Omental fat pad (tissue), 4 donors: ENCODE results near the gene TRAPPC8. TPM values are rescaled to one million over a fixed set of nuclear protein-coding genes. Genes with fewer than 3 reads are reported as not detected.
"Not testable (repeated sequence)": the region's sequence is repeated elsewhere in the genome, so short reads cannot be mapped to it uniquely, and the experiment has no call there.

Source experiments
- ATAC-seq: fragments of 150-250 bp; one replicate; pipeline ENCODE4 v1.9.1; 2016; ENCODE audit warnings: mild to moderate bottlenecking, moderate library complexity; ENCODE audit not compliant: low FRiP score
- DNase-seq: peaks from one replicate; pipeline ENCODE4 v3.0.0-alpha.2; 2019; ENCODE audit warnings: low spot score
- total RNA-seq, 4 donors: library from RNA; depleted of rRNA; stranded (reverse); fragments of >200 nt; gene quantifications; one replicate each; pipeline ENCODE4 v1.1.0, GENCODE V29; 2016
- TF ChIP-seq, protein P1 (sequence below), 3 donors: fragments of 450-650 bp; IDR thresholded peaks; one replicate each; pipeline ENCODE4 v1.5.1; 2016 to 2017; ENCODE audit warnings: antibody characterized with exemption in 3 of 3, mild to moderate bottlenecking in 3 of 3, moderate library complexity in 2 of 3

TRAPPC8 gene
- total RNA-seq, 4 donors from 2014 or later = 36.2 to 45.7 (median 36.9) TPM

DNA sequence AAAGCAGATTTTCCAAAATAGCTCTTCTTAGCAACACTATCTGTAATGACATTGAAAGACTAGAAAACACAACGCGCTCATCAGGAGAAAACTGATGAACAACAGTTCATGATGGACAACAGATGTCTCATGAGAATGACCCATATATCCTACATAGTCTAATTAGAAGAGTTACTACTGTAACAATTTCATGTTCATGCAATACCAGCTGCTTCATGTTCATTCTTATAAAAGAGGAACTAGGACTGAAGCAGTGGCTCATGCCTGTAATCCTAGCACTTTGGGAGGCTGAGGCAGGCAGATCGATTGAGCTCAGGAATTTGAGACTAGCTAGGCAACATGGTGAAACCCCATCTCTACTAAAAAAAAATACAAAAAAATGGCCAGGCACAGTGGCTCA is 22.7 kb downstream of the TRAPPC8 start:
- TF ChIP-seq, protein P1, sequence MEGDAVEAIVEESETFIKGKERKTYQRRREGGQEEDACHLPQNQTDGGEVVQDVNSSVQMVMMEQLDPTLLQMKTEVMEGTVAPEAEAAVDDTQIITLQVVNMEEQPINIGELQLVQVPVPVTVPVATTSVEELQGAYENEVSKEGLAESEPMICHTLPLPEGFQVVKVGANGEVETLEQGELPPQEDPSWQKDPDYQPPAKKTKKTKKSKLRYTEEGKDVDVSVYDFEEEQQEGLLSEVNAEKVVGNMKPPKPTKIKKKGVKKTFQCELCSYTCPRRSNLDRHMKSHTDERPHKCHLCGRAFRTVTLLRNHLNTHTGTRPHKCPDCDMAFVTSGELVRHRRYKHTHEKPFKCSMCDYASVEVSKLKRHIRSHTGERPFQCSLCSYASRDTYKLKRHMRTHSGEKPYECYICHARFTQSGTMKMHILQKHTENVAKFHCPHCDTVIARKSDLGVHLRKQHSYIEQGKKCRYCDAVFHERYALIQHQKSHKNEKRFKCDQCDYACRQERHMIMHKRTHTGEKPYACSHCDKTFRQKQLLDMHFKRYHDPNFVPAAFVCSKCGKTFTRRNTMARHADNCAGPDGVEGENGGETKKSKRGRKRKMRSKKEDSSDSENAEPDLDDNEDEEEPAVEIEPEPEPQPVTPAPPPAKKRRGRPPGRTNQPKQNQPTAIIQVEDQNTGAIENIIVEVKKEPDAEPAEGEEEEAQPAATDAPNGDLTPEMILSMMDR (IDR thresholded peaks at IDR 0.05) = no peak
- ATAC-seq (no peak), DNase-seq (no peak)

- not testable (repeated sequence) for DNase-seq, ATAC-seq
Observed at GRCh38 chr18:31919366-31919765, 23.6 kb downstream of the TRAPPC8 start.

DNA sequence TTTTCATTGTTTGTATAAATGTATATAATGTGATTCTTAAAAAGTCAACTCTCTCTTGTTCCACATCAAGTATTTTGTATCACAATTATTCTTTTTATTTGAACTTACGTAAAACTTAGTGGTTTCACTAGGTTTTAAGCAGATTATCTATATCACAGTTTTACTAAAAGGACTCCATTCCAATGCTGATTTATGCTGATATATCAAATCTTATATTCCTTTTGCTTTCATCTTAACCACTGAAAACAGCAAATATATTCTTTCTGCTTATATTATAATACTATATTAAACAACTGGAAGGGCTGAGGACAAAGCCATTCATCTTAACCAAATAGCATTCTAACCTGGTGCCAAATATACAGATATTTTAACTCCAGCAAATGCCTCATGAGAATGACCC is 24.2 kb downstream of the TRAPPC8 start:
- DNase-seq (no peak), ATAC-seq (no peak)
- TF ChIP-seq, protein P1 (IDR thresholded peaks at IDR 0.05) = no peak

DNA sequence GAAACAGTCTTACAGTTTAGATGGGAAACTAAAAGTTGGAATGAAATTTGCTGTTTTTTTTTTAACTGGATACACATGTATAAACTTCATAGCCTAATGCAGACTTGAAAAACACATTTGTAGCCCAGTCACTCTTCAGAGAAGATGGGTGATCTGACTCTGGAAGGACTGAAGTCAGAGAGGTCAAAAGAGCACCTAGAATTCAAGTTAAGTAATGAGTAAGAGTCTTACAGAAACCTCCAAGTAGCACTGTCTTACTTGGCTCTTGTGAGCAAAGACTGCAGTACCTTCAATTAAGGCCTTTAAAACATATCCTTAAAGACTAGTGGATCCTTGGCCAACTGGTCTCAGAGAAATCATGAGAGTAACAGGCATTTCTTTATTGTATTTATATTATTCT is 41.9 kb downstream of the TRAPPC8 start:
- TF ChIP-seq, protein P1 (IDR thresholded peaks at IDR 0.05) = no peak
- DNase-seq (no peak), ATAC-seq (no peak)

DNA sequence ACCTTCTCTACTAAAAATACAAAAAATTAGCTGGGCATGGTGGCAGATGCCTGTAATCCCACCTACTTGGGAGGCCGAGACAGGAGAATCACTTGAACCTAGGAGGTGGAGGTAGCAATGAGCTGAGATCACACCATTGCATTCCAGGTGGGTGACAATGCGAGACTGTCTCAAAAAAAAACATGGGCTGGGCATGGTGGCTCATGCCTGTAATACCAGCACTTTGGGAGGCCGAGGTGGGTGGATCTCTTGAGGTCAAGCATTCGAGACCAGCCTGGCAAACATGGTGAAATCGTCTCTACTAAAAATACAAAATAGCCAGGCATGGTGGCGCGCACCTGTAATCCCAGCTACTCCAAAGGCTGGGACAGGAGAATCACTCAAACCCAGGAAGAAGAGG is 43.2 kb downstream of the TRAPPC8 start:
- not testable (repeated sequence) for DNase-seq, ATAC-seq

- TF ChIP-seq, protein P1 (IDR thresholded peaks at IDR 0.05) = no peak
- ATAC-seq (no peak), DNase-seq (no peak)
Observed at GRCh38 chr18:31892936-31893335, 50.0 kb downstream of the TRAPPC8 start.

DNA sequence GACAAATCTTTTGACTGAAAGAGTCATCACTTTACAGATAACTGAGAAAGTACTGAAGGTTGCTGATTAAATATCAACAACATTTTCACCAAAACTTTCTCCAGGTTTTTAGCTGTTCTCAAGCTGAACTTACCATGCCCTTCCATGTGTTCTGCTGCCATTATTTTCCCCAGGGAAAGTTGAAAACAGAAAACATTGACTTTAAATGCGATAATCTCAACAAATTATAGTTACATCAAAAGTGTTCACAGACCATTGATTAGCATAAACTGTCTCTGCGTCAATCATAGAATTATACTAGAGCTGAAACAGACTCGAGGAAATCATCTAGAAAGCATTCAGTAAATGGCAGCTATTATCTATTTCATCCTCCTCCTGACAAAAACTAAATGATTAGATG is 51.4 kb downstream of the TRAPPC8 start:
- DNase-seq (no peak), ATAC-seq (no peak)
- TF ChIP-seq, protein P1 (IDR thresholded peaks at IDR 0.05) = no peak

GRCh38 chr18:31884020-31884419 is 58.9 kb downstream of the TRAPPC8 start:
- ATAC-seq (no peak), DNase-seq (no peak)
- TF ChIP-seq, protein P1 (IDR thresholded peaks at IDR 0.05) = no peak
